Renal cortex interstitium (tissue), 15 donors: Measurements from ENCODE around the gene DDX3Y. TPM values are rescaled to one million over a fixed set of nuclear protein-coding genes. Genes with fewer than 3 reads are reported as not detected.

Experiments
- DNase-seq, 11 donors: peaks; one replicate each; pipeline ENCODE4 v3.0.0-alpha.2; 2013; ENCODE audit warnings: low read depth in 9 of 11, low spot score in 4 of 11; ENCODE audit errors: extremely low read depth in 1 of 11
- long read RNA-seq, 16 experiments: transcript quantifications; one replicate each; lab custom pipeline, GENCODE V29; 2026
- polyA plus RNA-seq, 3 donors: library from polyadenylated mRNA; unstranded; fragments of 120-200 nt; gene quantifications; one replicate each; pipeline ENCODE4 v1.2.1, GENCODE V29; 2013; ENCODE audit not compliant: insufficient read length in 3 of 3

The DDX3Y gene
- polyA plus RNA-seq: 100 to 1,000 TPM in 1 of 3 donors, 10 to 100 TPM in 1, under 1 TPM in 1; 0.41 to 127 (median 97.5) TPM
- long read RNA-seq, donor 1: 0 reads
- long read RNA-seq, donor 2: 0 reads
- long read RNA-seq, donor 3, full-length matches to known transcripts: 5 of 29 reads
- long read RNA-seq, donor 3, partial matches to known transcripts: 24 of 29 reads
- long read RNA-seq, donor 3, other reads (novel, unspliced or antisense): 0 of 29 reads
- long read RNA-seq, donor 4, full-length matches to known transcripts: 6 of 6 reads
- long read RNA-seq, donor 4, partial matches to known transcripts: 0 of 6 reads
- long read RNA-seq, donor 4, other reads (novel, unspliced or antisense): 0 of 6 reads
- long read RNA-seq, donor 5: 0 reads
- long read RNA-seq, donor 6, full-length matches to known transcripts: 3 of 13 reads
- long read RNA-seq, donor 6, partial matches to known transcripts: 10 of 13 reads
- long read RNA-seq, donor 6, other reads (novel, unspliced or antisense): 0 of 13 reads
- long read RNA-seq, donor 7, full-length matches to known transcripts: 5 of 5 reads
- long read RNA-seq, donor 7, partial matches to known transcripts: 0 of 5 reads
- long read RNA-seq, donor 7, other reads (novel, unspliced or antisense): 0 of 5 reads
- long read RNA-seq, donor 8, full-length matches to known transcripts: 5 of 30 reads
- long read RNA-seq, donor 8, partial matches to known transcripts: 25 of 30 reads
- long read RNA-seq, donor 8, other reads (novel, unspliced or antisense): 0 of 30 reads
- long read RNA-seq, donor 9, full-length matches to known transcripts: 4 of 12 reads
- long read RNA-seq, donor 9, partial matches to known transcripts: 8 of 12 reads
- long read RNA-seq, donor 9, other reads (novel, unspliced or antisense): 0 of 12 reads
- long read RNA-seq, donor 10, full-length matches to known transcripts: 2 of 2 reads
- long read RNA-seq, donor 10, partial matches to known transcripts: 0 of 2 reads
- long read RNA-seq, donor 10, other reads (novel, unspliced or antisense): 0 of 2 reads
- long read RNA-seq, donor 11, full-length matches to known transcripts: 5 of 13 reads
- long read RNA-seq, donor 11, partial matches to known transcripts: 8 of 13 reads
- long read RNA-seq, donor 11, other reads (novel, unspliced or antisense): 0 of 13 reads
- long read RNA-seq, donor 12, full-length matches to known transcripts: 3 of 15 reads
- long read RNA-seq, donor 12, partial matches to known transcripts: 12 of 15 reads
- long read RNA-seq, donor 12, other reads (novel, unspliced or antisense): 0 of 15 reads
- long read RNA-seq, donor 13, full-length matches to known transcripts: 1 of 1 reads
- long read RNA-seq, donor 13, partial matches to known transcripts: 0 of 1 reads
- long read RNA-seq, donor 13, other reads (novel, unspliced or antisense): 0 of 1 reads
- long read RNA-seq, donor 14, full-length matches to known transcripts: 3 of 3 reads
- long read RNA-seq, donor 14, partial matches to known transcripts: 0 of 3 reads
- long read RNA-seq, donor 14, other reads (novel, unspliced or antisense): 0 of 3 reads
- long read RNA-seq, donor 15, full-length matches to known transcripts: 2 of 2 reads
- long read RNA-seq, donor 15, partial matches to known transcripts: 0 of 2 reads
- long read RNA-seq, donor 15, other reads (novel, unspliced or antisense): 0 of 2 reads
- long read RNA-seq, donor 16, full-length matches to known transcripts: 14 of 63 reads
- long read RNA-seq, donor 16, partial matches to known transcripts: 49 of 63 reads
- long read RNA-seq, donor 16, other reads (novel, unspliced or antisense): 0 of 63 reads

GRCh38 chrY:12904618-12905516 is at the start of gene DDX3Y:
DDX3Y (plus strand) TSS chrY:12904868; CDS start chrY:12904937, 69 bp downstream.
- peak in 6 of 11 donors; percentile 70 to 94 (median 82) for DNase-seq

GRCh38 chrY:12855791-12856275 is 48.8 kb upstream of the DDX3Y start:
- no peak for DNase-seq

GRCh38 chrY:12867960-12868359 is 36.7 kb upstream of the DDX3Y start:
- DNase-seq: no peak

- DNase-seq: no peak
Measured at GRCh38 chrY:12896973-12897372, 7.7 kb upstream of the DDX3Y start.

GRCh38 chrY:12898604-12899003 is 6.1 kb upstream of the DDX3Y start:
- DNase-seq: no peak

GRCh38 chrY:12905517-12905872 is 827 bp downstream of the DDX3Y start:
- peak in 6 of 11 donors; percentile 48 to 75 (median 56) for DNase-seq

- DNase-seq: peak in 2 of 11 donors; percentile 15 to 17
Measured at GRCh38 chrY:12905895-12906294, 1.2 kb downstream of the DDX3Y start.

- no peak for DNase-seq
Measured at GRCh38 chrY:12913541-12913940, 8.9 kb downstream of the DDX3Y start.

- no peak for DNase-seq
Measured at GRCh38 chrY:12928043-12928442, 23.4 kb downstream of the DDX3Y start.

- no peak for DNase-seq
Measured at GRCh38 chrY:12941725-12942687, 37.3 kb downstream of the DDX3Y start.

Other genes with a start within 250 kb of the DDX3Y start
- 10 to 100 TPM in 2 of 3 donors, under 1 TPM in 1; 0.48 to 48.5 (median 37.5) TPM for gene USP9Y, start 203.6 kb upstream of the DDX3Y start, polyA plus RNA-seq